H1 (cell line): ENCODE measurements around the gene CCAR1. TPM values are rescaled to one million over a fixed set of nuclear protein-coding genes. Genes with fewer than 3 reads are reported as not detected.

Experiments used
- CTCF ChIA-PET: fragments of 300-600 bp; sonication (Branson Sonifier 250); formaldehyde crosslinking; loops from one replicate; lab custom pipeline; 2021; ENCODE audit not compliant: partially characterized antibody; lab: Charles Lee
- POLR2A ChIA-PET: fragments of 300-600 bp; sonication (Branson Sonifier 250); formaldehyde crosslinking; loops from one replicate; lab custom pipeline; 2021; ENCODE audit warnings: inconsistent platforms; ENCODE audit not compliant: partially characterized antibody; lab: Charles Lee
- DNase-seq, 2 experiments: peaks; one replicate each; pipeline versions ENCODE4 v3.0.0 to v3.0.0-alpha.2; 2010 to 2022; ENCODE audit warnings: low spot score in 2 of 2, low read depth in 1 of 2, mixed read lengths in 1 of 2
- FAIRE-seq: peaks from 2 replicates; lab custom pipeline; 2011; peaks lifted over from hg19 to GRCh38; lab: Jason Lieb, UNC
- H2AFZ ChIP-seq: 2 replicates; pipeline ENCODE4 v1.8.1; 2012; ENCODE audit warnings: low read length, inconsistent platforms
- H2AK5ac ChIP-seq: 2 replicates; pipeline ENCODE4 v1.6.1; 2013; ENCODE audit warnings: low read depth, low read length
- H2BK120ac ChIP-seq: replicated peaks from 2 replicates; pipeline ENCODE3; 2013; ENCODE audit warnings: low read depth, low read length, inconsistent platforms
- H2BK12ac ChIP-seq: 2 replicates; pipeline ENCODE4 v1.6.1; 2013; ENCODE audit warnings: low read depth, low read length
- H2BK15ac ChIP-seq: 2 replicates; pipeline ENCODE4 v1.6.1; 2013; ENCODE audit warnings: low read length
- H2BK20ac ChIP-seq: 2 replicates; pipeline ENCODE4 v1.6.1; 2013; ENCODE audit warnings: low read length
- H2BK5ac ChIP-seq: 2 replicates; pipeline ENCODE4 v1.6.1; 2013; ENCODE audit warnings: low read depth, low read length
- H3K14ac ChIP-seq: 2 replicates; pipeline ENCODE4 v1.6.1; 2013; ENCODE audit warnings: inconsistent platforms; ENCODE audit not compliant: insufficient read length
- H3K18ac ChIP-seq: 2 replicates; pipeline ENCODE4 v1.6.1; 2013; ENCODE audit warnings: low read length; ENCODE audit errors: extremely low read depth
- H3K23ac ChIP-seq: 2 replicates; pipeline ENCODE4 v1.6.1; 2013; ENCODE audit warnings: inconsistent platforms; ENCODE audit not compliant: insufficient read length
- H3K23me2 ChIP-seq: 2 replicates; pipeline ENCODE4 v1.6.1; 2013; ENCODE audit warnings: low read depth, low read length
- H3K27ac ChIP-seq: 2 replicates; pipeline ENCODE4 v1.6.1; 2011; ENCODE audit warnings: low read depth, low read length, inconsistent platforms
- H3K27me3 ChIP-seq, 4 experiments: replicated peaks in 1 of 4; 1 replicate in 1 of 4; 2 replicates in 3 of 4; pipeline versions ENCODE4 v1.6.1 to v1.8.1; 2011 to 2013; ENCODE audit warnings: low read length in 3 of 4, mild to moderate bottlenecking in 3 of 4, inconsistent platforms in 2 of 4, mixed read lengths in 2 of 4, moderate library complexity in 1 of 4; ENCODE audit not compliant: control insufficient read depth in 3 of 4, insufficient read depth in 3 of 4; ENCODE audit errors: extremely low read depth in 1 of 4
- H3K36me3 ChIP-seq, 4 experiments: 2 replicates each; pipeline versions ENCODE4 v1.6.1 to v1.8.1; 2011 to 2013; ENCODE audit warnings: mild to moderate bottlenecking in 4 of 4, low read length in 3 of 4, moderate library complexity in 2 of 4, control low read depth in 1 of 4, inconsistent platforms in 1 of 4; ENCODE audit not compliant: insufficient read depth in 4 of 4, control insufficient read depth in 2 of 4
- H3K4ac ChIP-seq: replicated peaks from 2 replicates; pipeline ENCODE3; 2013; ENCODE audit warnings: low read length, low read depth, mixed read lengths, inconsistent platforms; ENCODE audit not compliant: insufficient read length
- H3K4me1 ChIP-seq, 4 experiments: replicated peaks in 1 of 4; 1 replicate in 1 of 4; 2 replicates in 3 of 4; pipeline versions ENCODE4 v1.6.1 to v1.8.1; 2011 to 2013; ENCODE audit warnings: low read length in 3 of 4, inconsistent platforms in 2 of 4, mixed read lengths in 1 of 4; ENCODE audit not compliant: insufficient read depth in 4 of 4, control insufficient read depth in 3 of 4
- H3K4me2 ChIP-seq, 2 experiments: 2 replicates each; pipeline versions ENCODE4 v1.6.1 to v1.8.1; 2011 to 2013; ENCODE audit warnings: low read depth in 2 of 2, low read length in 2 of 2, control low read depth in 1 of 2, inconsistent platforms in 1 of 2, mild to moderate bottlenecking in 1 of 2; ENCODE audit not compliant: insufficient read depth in 1 of 2
- H3K4me3 ChIP-seq, 4 experiments: fragments of 200-600, 300-600 bp in 1 of 4; sonication (generic), shearing (Covaris generic), sonication (Bioruptor Twin) in 1 of 4; 2 replicates each; pipeline versions ENCODE4 v1.5.1 to v1.8.1; 2011 to 2016; ENCODE audit warnings: low read length in 4 of 4, low read depth in 3 of 4, control low read depth in 2 of 4, inconsistent platforms in 2 of 4, mild to moderate bottlenecking in 2 of 4, mixed read lengths in 1 of 4, moderate library complexity in 1 of 4; ENCODE audit not compliant: insufficient read depth in 2 of 4; ENCODE audit errors: extremely low read depth in 1 of 4
- H3K56ac ChIP-seq: replicated peaks from 2 replicates; pipeline ENCODE3; 2013; ENCODE audit warnings: low read depth, mild to moderate bottlenecking, mixed read lengths, low read length, inconsistent platforms; ENCODE audit not compliant: insufficient read length
- H3K79me1 ChIP-seq: 2 replicates; pipeline ENCODE4 v1.6.1; 2013; ENCODE audit warnings: low read depth, low read length, control low read depth
- H3K79me2 ChIP-seq, 2 experiments: 2 replicates each; pipeline versions ENCODE4 v1.6.1 to v1.8.1; 2012 to 2013; ENCODE audit warnings: low read length in 2 of 2, mild to moderate bottlenecking in 2 of 2, inconsistent platforms in 1 of 2; ENCODE audit not compliant: insufficient read depth in 2 of 2, control insufficient read depth in 1 of 2
- H3K9ac ChIP-seq, 4 experiments: replicated peaks in 1 of 4; 1 replicate in 1 of 4; 2 replicates in 3 of 4; pipeline versions ENCODE4 v1.6.1 to v1.8.1; 2011 to 2013; ENCODE audit warnings: low read depth in 3 of 4, low read length in 3 of 4, control low read depth in 2 of 4, mild to moderate bottlenecking in 2 of 4, moderate library complexity in 2 of 4, inconsistent platforms in 1 of 4; ENCODE audit errors: extremely low read depth in 1 of 4
- H3K9me3 ChIP-seq, 2 experiments: 2 replicates each; pipeline versions ENCODE4 v1.6.1 to v1.8.1; 2012 to 2013; ENCODE audit warnings: mild to moderate bottlenecking in 2 of 2, moderate library complexity in 2 of 2, control low read depth in 1 of 2, inconsistent platforms in 1 of 2, low read depth in 1 of 2, low read length in 1 of 2, mixed read lengths in 1 of 2; ENCODE audit not compliant: insufficient read depth in 2 of 2
- H4K20me1 ChIP-seq, 2 experiments: replicated peaks in 1 of 2; 2 replicates each; pipeline versions ENCODE3 to v1.8.1; 2011 to 2013; ENCODE audit warnings: inconsistent platforms in 2 of 2, low read length in 2 of 2, mild to moderate bottlenecking in 1 of 2; ENCODE audit not compliant: insufficient read depth in 2 of 2, control insufficient read depth in 1 of 2
- H4K5ac ChIP-seq: 2 replicates; pipeline ENCODE4 v1.6.1; 2013; ENCODE audit warnings: low read length, low read depth, mixed read lengths, inconsistent platforms; ENCODE audit not compliant: insufficient read length
- H4K8ac ChIP-seq: 2 replicates; pipeline ENCODE4 v1.8.0; 2013; ENCODE audit warnings: mild to moderate bottlenecking, moderate library complexity, low read length, inconsistent platforms; ENCODE audit not compliant: insufficient read depth; ENCODE audit errors: extremely low read depth
- H4K91ac ChIP-seq: replicated peaks from 2 replicates; pipeline ENCODE3; 2013; ENCODE audit warnings: low read length, mixed read lengths, inconsistent platforms; ENCODE audit not compliant: insufficient read length
- BACH1 ChIP-seq: IDR thresholded peaks from 2 replicates; pipeline ENCODE4 v1.6.1; 2012; ENCODE audit warnings: low read length, improper control_type of control experiment
- CHD2 ChIP-seq: IDR thresholded peaks from 2 replicates; pipeline ENCODE4 v1.6.1; 2012; ENCODE audit warnings: low read length, improper control_type of control experiment
- CREB1 ChIP-seq: IDR thresholded peaks from 2 replicates; pipeline ENCODE4 v1.6.1; 2012; ENCODE audit warnings: inconsistent platforms
- EP300 ChIP-seq, 2 experiments: IDR thresholded peaks; 1 replicate in 1 of 2; 2 replicates in 1 of 2; pipeline ENCODE4 v1.6.1; 2011 to 2012; ENCODE audit warnings: low read depth in 2 of 2, low read length in 2 of 2, mild to moderate bottlenecking in 2 of 2, borderline replicate concordance in 1 of 2, inconsistent platforms in 1 of 2, moderate library complexity in 1 of 2
- FOSL1 ChIP-seq: IDR thresholded peaks from 2 replicates; pipeline ENCODE4 v1.6.1; 2011; ENCODE audit warnings: mild to moderate bottlenecking, low read depth, low read length, moderate library complexity; ENCODE audit not compliant: insufficient read depth
- GABPA ChIP-seq: IDR thresholded peaks from 2 replicates; pipeline ENCODE4 v1.6.1; 2011; ENCODE audit warnings: mild to moderate bottlenecking, low read length, moderate library complexity, borderline replicate concordance; ENCODE audit not compliant: insufficient read depth
- KDM4A ChIP-seq: IDR thresholded peaks from one replicate; pipeline ENCODE4 v1.7.1; 2012; ENCODE audit warnings: low read depth, mild to moderate bottlenecking, moderate library complexity, low read length, inconsistent platforms; ENCODE audit not compliant: severe bottlenecking
- NRF1 ChIP-seq: IDR thresholded peaks from 2 replicates; pipeline ENCODE4 v1.6.1; 2011; ENCODE audit warnings: mild to moderate bottlenecking, low read depth, low read length, improper control_type of control experiment
- PHF8 ChIP-seq: fragments of 200-600 bp; sonication (generic); conservative IDR thresholded peaks from 2 replicates; pipeline ENCODE4 v1.7.1; 2012; ENCODE audit warnings: low read depth, mild to moderate bottlenecking, inconsistent platforms, low read length, moderate library complexity
- RAD21 ChIP-seq, 2 experiments: IDR thresholded peaks in 1 of 2; conservative IDR thresholded peaks in 1 of 2; 2 replicates each; pipeline ENCODE4 v1.6.1; 2011; ENCODE audit warnings: low read depth in 2 of 2, low read length in 2 of 2, improper control_type of control experiment in 1 of 2, inconsistent platforms in 1 of 2, mild to moderate bottlenecking in 1 of 2, moderate library complexity in 1 of 2
- RBBP5 ChIP-seq: IDR thresholded peaks from 2 replicates; pipeline ENCODE4 v1.7.1; 2012; ENCODE audit warnings: low read depth, mild to moderate bottlenecking, inconsistent platforms, low read length, moderate library complexity, borderline replicate concordance
- TAF1 ChIP-seq: IDR thresholded peaks from 2 replicates; pipeline ENCODE4 v1.6.1; 2011; ENCODE audit warnings: mild to moderate bottlenecking, low read depth, low read length
- TEAD4 ChIP-seq: IDR thresholded peaks from 2 replicates; pipeline ENCODE4 v1.6.1; 2012; ENCODE audit warnings: low read depth, low read length, inconsistent platforms, mixed read lengths
- YY1 ChIP-seq: IDR thresholded peaks from 2 replicates; pipeline ENCODE4 v1.6.1; 2011; ENCODE audit warnings: low read depth, mild to moderate bottlenecking, low read length
- WGBS, 2 experiments: shearing (Covaris generic) in 1 of 2; methylation state at CpG; one replicate each; pipeline versions ENCODE4 v1.1.6 to v1.1.7; 2013 to 2015; ENCODE audit warnings: low lambda C conversion rate in 2 of 2, mixed read lengths in 2 of 2, inconsistent platforms in 1 of 2, low coverage in 1 of 2, missing lambda C conversion rate in 1 of 2; ENCODE audit not compliant: insufficient replicate concordance in 2 of 2, insufficient coverage in 1 of 2, insufficient read length in 1 of 2; ENCODE audit errors: extremely low coverage in 1 of 2, missing lambda C conversion rate in 1 of 2; 5-methylcytosine and 5-hydroxymethylcytosine counted together
- polyA plus RNA-seq, 7 experiments: library from polyadenylated mRNA; depleted of rRNA in 3 of 7; stranded (reverse) in 5 of 7; unstranded in 2 of 7; fragments of >200 nt in 5 of 7; fragments of 200-250 nt in 2 of 7; gene quantifications; 1 replicate in 5 of 7; 2 replicates in 1 of 7; 4 replicates in 1 of 7; pipeline versions ENCODE4 v1.2.1 to v1.2.3, GENCODE V29; 2011 to 2013; ENCODE audit warnings: missing spikeins in 2 of 7, mixed read lengths in 2 of 7
- total RNA-seq: library from RNA; stranded (reverse); fragmentation: NEBNext Ultra II Directional; extraction: Animal tissue kit (Norgen Biotek cat#: 25700); gene quantifications from 2 replicates; pipeline ENCODE4 v1.2.1, GENCODE V29; 2021

CCAR1 gene
- total and polyA plus RNA-seq, 2 of the 8 experiments (the other 6 are each of a cell fraction or from before 2014, with no cell fraction given), result 91.6 to 111 TPM

GRCh38 chr10:68829952-68830351 is 108.9 kb downstream of the CCAR1 start:
- ChIA-PET POLR2A (interaction anchor here (1.2 kb wide), 1 partner anchor 34 kb away, joined by 4 read pairs; no protein-coding TSS in a partner anchor), CTCF (interaction anchor here (2.3 kb wide), 1 partner anchor 67 kb away, joined by 11 read pairs; no protein-coding TSS in a partner anchor)
- Histone ChIP-seq H3K9me3 (no peaks in the 10 kb centered on the region), H4K91ac (no peak overlapping the region), H4K5ac (no peak overlapping the region), H3K4me1 (peaks cover 0 to 2% (median 0%) of the 10 kb centered on the region in 4 experiments; a peak in 1 of 7 replicates), H3K23ac (no peak overlapping the region), H3K56ac (no peak overlapping the region), H3K18ac (no peak overlapping the region; the same call in 1 of the 2 replicates), H3K4ac (no peak overlapping the region), H2BK20ac (no peak overlapping the region), H3K36me3 (no peaks in the 10 kb centered on the region), H2AFZ (no peak overlapping the region), H3K79me2 (no peaks in the 10 kb centered on the region), H3K79me1 (no peaks in the 10 kb centered on the region), H2BK5ac (no peak overlapping the region), H3K14ac (no peak overlapping the region), H3K4me3 (no peak overlapping the region), H4K20me1 (no peaks in the 10 kb centered on the region), H3K27me3 (peaks cover 0 to 13% (median 12%) of the 10 kb centered on the region in 4 experiments; a peak in 5 of 7 replicates), H4K8ac (no peak overlapping the region), H2AK5ac (no peak overlapping the region), H2BK12ac (no peak overlapping the region), H3K4me2 (no peak overlapping the region), H3K27ac (no peak overlapping the region), H2BK15ac (no peak overlapping the region), H2BK120ac (no peak overlapping the region), H3K9ac (no peak overlapping the region), H3K23me2 (peaks cover 4% of the 10 kb centered on the region; the same call in 1 of the 2 replicates)
- FAIRE-seq (no peak), DNase-seq (no peak)
- 86% methylated on average over 6 of the region's 6 CpGs; no CpG with 5 or more reads in 1 of the 2 experiments for WGBS, 2 experiments
- TF ChIP-seq PHF8, result no peak
- TF ChIP-seq CHD2, result no peak
- no peak for TF ChIP-seq YY1
- TF ChIP-seq EP300 (IDR thresholded peaks at IDR 0.05; ENCODE audit: borderline replicate concordance in 1 of 2, low read depth in 2 of 2, low read length in 2 of 2), result no peak
- no peak for TF ChIP-seq FOSL1
- TF ChIP-seq BACH1, result no peak
- no peak for TF ChIP-seq RBBP5
- TF ChIP-seq KDM4A, result no peak
- no peak for TF ChIP-seq NRF1
- no peak for TF ChIP-seq RAD21 (IDR thresholded peaks at IDR 0.05 in 1 of 2, conservative IDR thresholded peaks at IDR 0.05 in 1 of 2; ENCODE audit: low read depth in 2 of 2, low read length in 2 of 2)
- no peak for TF ChIP-seq GABPA
- TF ChIP-seq TAF1, result no peak
- no peak for TF ChIP-seq CREB1
- TF ChIP-seq TEAD4, result no peak
